Liver (tissue), 9 donors: ENCODE results near the gene SCUBE3. TPM values are rescaled to one million over a fixed set of nuclear protein-coding genes. Genes with fewer than 3 reads are reported as not detected.

Experiments
- DNase-seq: peaks from one replicate; pipeline ENCODE4 v3.0.0-alpha.2; 2017; ENCODE audit warnings: low spot score
- H3K27ac ChIP-seq, 2 donors: one replicate each; pipeline ENCODE4 v1.7.0; 2013; ENCODE audit warnings: inconsistent platforms in 2 of 2, low read length in 2 of 2, control low read depth in 1 of 2, low read depth in 1 of 2, mild to moderate bottlenecking in 1 of 2
- H3K27me3 ChIP-seq, 4 donors: one replicate each; pipeline versions ENCODE4 v1.6.1 to v1.7.0; 2013; ENCODE audit warnings: low read length in 3 of 4, inconsistent platforms in 1 of 4, mild to moderate bottlenecking in 1 of 4, moderate library complexity in 1 of 4; ENCODE audit not compliant: control insufficient read depth in 4 of 4, insufficient read depth in 4 of 4
- H3K36me3 ChIP-seq, 4 donors: one replicate each; pipeline versions ENCODE4 v1.6.1 to v1.7.0; 2013; ENCODE audit warnings: low read length in 3 of 4, mild to moderate bottlenecking in 3 of 4, low read depth in 1 of 4, moderate library complexity in 1 of 4; ENCODE audit not compliant: control insufficient read depth in 4 of 4, insufficient read depth in 3 of 4
- H3K4me1 ChIP-seq, 4 donors: one replicate each; pipeline versions ENCODE4 v1.6.1 to v1.7.0; 2013; ENCODE audit warnings: low read length in 3 of 4, mild to moderate bottlenecking in 3 of 4, moderate library complexity in 1 of 4; ENCODE audit not compliant: control insufficient read depth in 4 of 4, insufficient read depth in 4 of 4
- H3K4me3 ChIP-seq, 3 donors: one replicate each; pipeline versions ENCODE4 v1.6.1 to v1.7.0; 2013; ENCODE audit warnings: low read length in 3 of 3, control low read depth in 1 of 3, low read depth in 1 of 3, mild to moderate bottlenecking in 1 of 3
- H3K9ac ChIP-seq, 2 donors: one replicate each; pipeline ENCODE4 v1.7.0; 2013; ENCODE audit warnings: low read length in 2 of 2, mild to moderate bottlenecking in 2 of 2, moderate library complexity in 2 of 2, control low read depth in 1 of 2, low read depth in 1 of 2
- H3K9me3 ChIP-seq, 4 donors: one replicate each; pipeline versions ENCODE4 v1.6.1 to v1.7.0; 2013; ENCODE audit warnings: low read length in 3 of 4; ENCODE audit not compliant: control insufficient read depth in 4 of 4
- EGR1 ChIP-seq, 2 donors: IDR thresholded peaks; 2 replicates each; pipeline ENCODE4 v1.6.1; 2016 to 2018; ENCODE audit warnings: antibody characterized with exemption in 2 of 2, low read depth in 2 of 2
- FOXA1 ChIP-seq: IDR thresholded peaks from 2 replicates; pipeline ENCODE4 v1.6.1; 2016; ENCODE audit warnings: antibody characterized with exemption
- FOXA2 ChIP-seq: IDR thresholded peaks from 2 replicates; pipeline ENCODE4 v1.6.1; 2016; ENCODE audit warnings: antibody characterized with exemption
- HNF4A ChIP-seq, 2 donors: conservative IDR thresholded peaks; 2 replicates each; pipeline ENCODE4 v1.6.1; 2016; ENCODE audit warnings: antibody characterized with exemption in 2 of 2, mild to moderate bottlenecking in 2 of 2
- HNF4G ChIP-seq: IDR thresholded peaks from 2 replicates; pipeline ENCODE4 v1.6.1; 2016; ENCODE audit warnings: antibody characterized with exemption
- JUND ChIP-seq, 2 donors: IDR thresholded peaks; 2 replicates each; pipeline ENCODE4 v1.6.1; 2016; ENCODE audit warnings: antibody characterized with exemption in 2 of 2
- NR2F2 ChIP-seq: IDR thresholded peaks from 2 replicates; pipeline ENCODE4 v1.6.1; 2016; ENCODE audit warnings: antibody characterized with exemption
- RXRA ChIP-seq, 2 donors: IDR thresholded peaks; 2 replicates each; pipeline ENCODE4 v1.6.1; 2017 to 2018; ENCODE audit warnings: antibody characterized with exemption in 2 of 2, mild to moderate bottlenecking in 1 of 2
- SP1 ChIP-seq: IDR thresholded peaks from 2 replicates; pipeline ENCODE4 v1.6.1; 2018; ENCODE audit warnings: antibody characterized with exemption, mild to moderate bottlenecking
- TAF1 ChIP-seq: conservative IDR thresholded peaks from 2 replicates; pipeline ENCODE4 v1.6.1; 2016; ENCODE audit warnings: antibody characterized with exemption, mild to moderate bottlenecking
- WGBS: extraction: QIAGEN DNeasy Blood & Tissue Kit; methylation state at CpG from one replicate; pipeline ENCODE4 v1.1.7; 2013; 5-methylcytosine and 5-hydroxymethylcytosine counted together
- polyA plus RNA-seq, 2 donors: library from polyadenylated mRNA; stranded (reverse) in 1 of 2; unstranded in 1 of 2; fragments of 200-250 nt in 1 of 2; fragments of >200 nt in 1 of 2; fragmentation: Nextera tagmentation in 1 of 2; extraction: Ambion mirVana in 1 of 2; gene quantifications; one replicate each; pipeline versions ENCODE4 v1.2.1 to v1.2.3, GENCODE V29; 2013 to 2015
- total RNA-seq, 2 donors: library from RNA; depleted of rRNA; stranded (reverse); fragments of >200 nt; gene quantifications; one replicate each; pipeline ENCODE4 v1.2.3, GENCODE V29; 2014
- TF ChIP-seq, protein P1 (sequence below): IDR thresholded peaks from 2 replicates; pipeline ENCODE4 v1.6.1; 2016; ENCODE audit warnings: antibody characterized with exemption
- TF ChIP-seq, protein P2 (sequence below): IDR thresholded peaks from 2 replicates; pipeline ENCODE4 v1.6.1; 2016; ENCODE audit warnings: antibody characterized with exemption
- TF ChIP-seq, protein P3 (sequence below): IDR thresholded peaks from 2 replicates; pipeline ENCODE4 v1.6.1; 2016; ENCODE audit warnings: antibody characterized with exemption
- TF ChIP-seq, protein P4 (sequence below): fragments of 150-350 bp; IDR thresholded peaks from 2 replicates; pipeline ENCODE4 v1.5.1; 2017; ENCODE audit warnings: improper control_type of control experiment, low read depth, low read length; ENCODE audit not compliant: missing input control
- donor health status: healthy.
- donor health status: healthy.
- donor health status: healthy.
- donor health status: healthy.
- donor health status: healthy.

The SCUBE3 gene
- total and polyA plus RNA-seq, 4 donors, result 0.03 to 0.09 (median 0.07) TPM

DNA sequence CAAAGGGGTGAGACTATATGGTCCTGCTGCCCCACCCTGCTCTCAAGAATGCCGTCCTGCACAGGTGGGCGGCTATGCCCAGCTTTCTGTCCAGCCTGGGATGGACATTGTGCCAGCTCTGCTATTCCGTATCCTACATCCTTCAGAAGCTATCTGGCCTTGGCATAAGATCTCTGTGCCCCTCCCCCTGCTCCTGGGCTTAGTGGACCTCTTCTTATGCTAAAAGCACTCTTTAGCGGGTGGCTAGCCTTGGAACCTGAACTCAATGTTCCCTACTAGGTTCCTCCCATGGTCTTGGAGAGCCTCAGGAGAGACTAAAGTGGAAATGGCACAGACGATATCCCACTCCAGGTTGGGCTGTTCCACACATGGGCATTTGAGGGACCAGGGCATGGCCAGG is 22.5 kb downstream of the SCUBE3 start (continued):
- no peak for TF ChIP-seq FOXA2
- TF ChIP-seq, protein P1, sequence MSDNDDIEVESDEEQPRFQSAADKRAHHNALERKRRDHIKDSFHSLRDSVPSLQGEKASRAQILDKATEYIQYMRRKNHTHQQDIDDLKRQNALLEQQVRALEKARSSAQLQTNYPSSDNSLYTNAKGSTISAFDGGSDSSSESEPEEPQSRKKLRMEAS, result no peak
- TF ChIP-seq, protein P2, sequence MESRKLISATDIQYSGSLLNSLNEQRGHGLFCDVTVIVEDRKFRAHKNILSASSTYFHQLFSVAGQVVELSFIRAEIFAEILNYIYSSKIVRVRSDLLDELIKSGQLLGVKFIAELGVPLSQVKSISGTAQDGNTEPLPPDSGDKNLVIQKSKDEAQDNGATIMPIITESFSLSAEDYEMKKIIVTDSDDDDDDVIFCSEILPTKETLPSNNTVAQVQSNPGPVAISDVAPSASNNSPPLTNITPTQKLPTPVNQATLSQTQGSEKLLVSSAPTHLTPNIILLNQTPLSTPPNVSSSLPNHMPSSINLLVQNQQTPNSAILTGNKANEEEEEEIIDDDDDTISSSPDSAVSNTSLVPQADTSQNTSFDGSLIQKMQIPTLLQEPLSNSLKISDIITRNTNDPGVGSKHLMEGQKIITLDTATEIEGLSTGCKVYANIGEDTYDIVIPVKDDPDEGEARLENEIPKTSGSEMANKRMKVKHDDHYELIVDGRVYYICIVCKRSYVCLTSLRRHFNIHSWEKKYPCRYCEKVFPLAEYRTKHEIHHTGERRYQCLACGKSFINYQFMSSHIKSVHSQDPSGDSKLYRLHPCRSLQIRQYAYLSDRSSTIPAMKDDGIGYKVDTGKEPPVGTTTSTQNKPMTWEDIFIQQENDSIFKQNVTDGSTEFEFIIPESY, result no peak

DNA sequence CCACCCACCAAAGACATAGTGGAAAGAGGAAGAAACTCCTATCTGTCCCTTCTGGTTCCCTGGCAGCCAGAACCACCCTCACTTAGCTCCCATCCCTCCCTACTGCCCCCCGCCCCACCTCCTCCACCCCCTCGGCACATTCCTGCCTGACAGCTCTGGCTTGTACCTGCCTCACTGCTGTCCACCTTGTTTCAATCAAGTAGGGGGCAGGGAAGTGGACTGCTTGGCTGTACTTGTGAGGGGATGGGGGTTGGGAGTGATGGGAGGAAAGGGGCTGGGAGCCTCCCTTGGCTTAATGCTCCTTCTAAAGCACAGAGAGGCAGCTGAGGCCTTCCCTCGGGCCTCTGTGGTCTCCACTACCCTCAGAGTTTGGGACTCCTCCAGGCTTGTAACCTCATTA is 23.7 kb downstream of the SCUBE3 start:
- no peaks in the 10 kb centered on the region for H3K9me3 ChIP-seq
- H3K36me3 ChIP-seq, result no peaks in the 10 kb centered on the region
- no peak overlapping the region for H3K4me3 ChIP-seq
- WGBS, result 95% methylated on average over 3 of the region's 3 CpGs
- TF ChIP-seq, protein P1, result no peak
- no peak overlapping the region for H3K27ac ChIP-seq
- no peaks in the 10 kb centered on the region for H3K4me1 ChIP-seq
- no peak for DNase-seq
- H3K27me3 ChIP-seq, result no peaks in the 10 kb centered on the region
- no peak overlapping the region for H3K9ac ChIP-seq

DNA sequence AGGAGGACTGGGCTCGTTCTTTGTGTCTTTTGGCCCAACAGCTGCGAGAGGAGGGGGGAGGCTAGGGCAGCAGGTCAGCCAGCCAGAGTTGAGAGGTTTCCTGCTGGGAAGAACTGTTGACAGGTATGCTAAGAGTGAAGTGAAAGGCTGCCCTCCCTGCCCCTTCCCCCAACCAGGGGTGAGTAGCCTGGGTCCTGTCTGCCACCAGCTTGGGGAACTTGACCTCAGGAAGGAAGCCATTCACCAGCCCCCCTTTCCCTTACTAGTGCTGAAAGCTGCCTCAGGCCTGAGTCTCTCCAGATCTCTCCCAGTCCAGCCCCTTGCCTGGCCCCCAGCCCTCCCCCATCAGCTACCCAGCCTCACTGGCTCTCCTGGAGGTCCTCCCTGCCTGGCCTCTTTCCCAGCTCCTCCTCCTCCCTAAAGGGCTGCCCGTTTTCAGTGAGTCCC is 25.1 kb downstream of the SCUBE3 start:
- Histone ChIP-seq H3K9ac (no peak overlapping the region), H3K4me3 (no peak overlapping the region), H3K27me3 (no peaks in the 10 kb centered on the region), H3K9me3 (no peaks in the 10 kb centered on the region), H3K27ac (no peak overlapping the region), H3K4me1 (no peaks in the 10 kb centered on the region), H3K36me3 (no peaks in the 10 kb centered on the region)
- DNase-seq, result no peak
- TF ChIP-seq, protein P3, sequence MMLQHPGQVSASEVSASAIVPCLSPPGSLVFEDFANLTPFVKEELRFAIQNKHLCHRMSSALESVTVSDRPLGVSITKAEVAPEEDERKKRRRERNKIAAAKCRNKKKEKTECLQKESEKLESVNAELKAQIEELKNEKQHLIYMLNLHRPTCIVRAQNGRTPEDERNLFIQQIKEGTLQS, result no peak
- TF ChIP-seq NR2F2, result peak; percentile 83
- WGBS, result 64% methylated on average over 3 of the region's 3 CpGs

DNA sequence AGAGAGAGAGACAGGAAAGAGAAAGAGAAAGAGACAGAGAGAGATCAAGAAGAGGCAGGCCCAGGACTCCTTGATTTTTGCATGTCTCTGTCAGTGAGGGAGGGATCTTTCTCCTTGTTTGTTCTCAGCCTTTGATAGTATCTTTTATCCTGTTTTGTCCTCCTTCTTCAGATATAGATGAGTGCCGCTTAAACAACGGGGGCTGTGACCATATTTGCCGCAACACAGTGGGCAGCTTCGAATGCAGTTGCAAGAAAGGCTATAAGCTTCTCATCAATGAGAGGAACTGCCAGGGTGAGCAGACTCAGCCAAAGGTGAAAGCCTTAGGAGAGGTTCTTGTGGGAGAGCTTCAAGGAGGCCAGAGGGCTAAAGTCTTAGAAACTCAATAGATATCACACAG is 25.8 kb downstream of the SCUBE3 start:
- Histone ChIP-seq H3K4me3 (no peak overlapping the region), H3K9me3 (no peaks in the 10 kb centered on the region), H3K27ac (no peak overlapping the region), H3K4me1 (no peaks in the 10 kb centered on the region), H3K36me3 (no peaks in the 10 kb centered on the region), H3K27me3 (no peaks in the 10 kb centered on the region), H3K9ac (no peak overlapping the region)
- TF ChIP-seq, protein P1, result no peak
- TF ChIP-seq JUND (IDR thresholded peaks at IDR 0.05), result no peak
- no peak for TF ChIP-seq RXRA (IDR thresholded peaks at IDR 0.05)
- no peak for TF ChIP-seq EGR1 (IDR thresholded peaks at IDR 0.05; ENCODE audit: low read depth in 2 of 2)
- TF ChIP-seq FOXA1, result no peak
- TF ChIP-seq, protein P3, result no peak
- no peak for TF ChIP-seq TAF1
- TF ChIP-seq HNF4A (conservative IDR thresholded peaks at IDR 0.05), result no peak
- TF ChIP-seq, protein P4, sequence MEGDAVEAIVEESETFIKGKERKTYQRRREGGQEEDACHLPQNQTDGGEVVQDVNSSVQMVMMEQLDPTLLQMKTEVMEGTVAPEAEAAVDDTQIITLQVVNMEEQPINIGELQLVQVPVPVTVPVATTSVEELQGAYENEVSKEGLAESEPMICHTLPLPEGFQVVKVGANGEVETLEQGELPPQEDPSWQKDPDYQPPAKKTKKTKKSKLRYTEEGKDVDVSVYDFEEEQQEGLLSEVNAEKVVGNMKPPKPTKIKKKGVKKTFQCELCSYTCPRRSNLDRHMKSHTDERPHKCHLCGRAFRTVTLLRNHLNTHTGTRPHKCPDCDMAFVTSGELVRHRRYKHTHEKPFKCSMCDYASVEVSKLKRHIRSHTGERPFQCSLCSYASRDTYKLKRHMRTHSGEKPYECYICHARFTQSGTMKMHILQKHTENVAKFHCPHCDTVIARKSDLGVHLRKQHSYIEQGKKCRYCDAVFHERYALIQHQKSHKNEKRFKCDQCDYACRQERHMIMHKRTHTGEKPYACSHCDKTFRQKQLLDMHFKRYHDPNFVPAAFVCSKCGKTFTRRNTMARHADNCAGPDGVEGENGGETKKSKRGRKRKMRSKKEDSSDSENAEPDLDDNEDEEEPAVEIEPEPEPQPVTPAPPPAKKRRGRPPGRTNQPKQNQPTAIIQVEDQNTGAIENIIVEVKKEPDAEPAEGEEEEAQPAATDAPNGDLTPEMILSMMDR, result no peak
- TF ChIP-seq NR2F2, result no peak
- no peak for TF ChIP-seq HNF4G
- TF ChIP-seq SP1, result no peak
- 96% methylated on average over 4 of the region's 4 CpGs for WGBS
- no peak for DNase-seq
